Vagina (tissue), 2 donors: ENCODE data around the gene CLEC12A. TPM values are rescaled to one million over a fixed set of nuclear protein-coding genes. Genes with fewer than 3 reads are reported as not detected.

Experiments used
- DNase-seq, 2 donors: peaks; one replicate each; pipeline ENCODE4 v3.0.0-alpha.2; 2017; ENCODE audit errors: extremely low spot score in 2 of 2
- H3K27ac ChIP-seq: fragments of 200-600 bp; sonication (generic); one replicate; pipeline ENCODE4 v1.5.1; 2019
- H3K27me3 ChIP-seq: fragments of 200-600 bp; sonication (generic); one replicate; pipeline ENCODE4 v1.5.1; 2019
- H3K36me3 ChIP-seq, 2 donors: fragments of 200-600 bp; sonication (generic); one replicate each; pipeline ENCODE4 v1.5.1; 2017 to 2019
- H3K4me1 ChIP-seq: fragments of 200-600 bp; sonication (generic); one replicate; pipeline ENCODE4 v1.5.1; 2019
- H3K4me3 ChIP-seq, 2 donors: fragments of 200-600 bp; sonication (generic); 1 replicate in 1 of 2; 2 replicates in 1 of 2; pipeline ENCODE4 v1.5.1; 2016 to 2019
- H3K9me3 ChIP-seq: fragments of 200-600 bp; sonication (generic); one replicate; pipeline ENCODE4 v1.5.1; 2019
- POLR2A ChIP-seq, 2 donors: fragments of 450-650 bp; IDR thresholded peaks; one replicate each; pipeline ENCODE4 v1.6.1; 2017; ENCODE audit warnings: antibody characterized with exemption in 2 of 2, mild to moderate bottlenecking in 2 of 2, moderate library complexity in 2 of 2
- POLR2AphosphoS5 ChIP-seq, 2 donors: sonication (generic); formaldehyde crosslinking; IDR thresholded peaks; one replicate each; pipeline ENCODE4 v1.9.0; 2017; ENCODE audit warnings: antibody characterized with exemption in 2 of 2, mild to moderate bottlenecking in 2 of 2, low read depth in 1 of 2; ENCODE audit not compliant: insufficient read depth in 1 of 2
- intact Hi-C: fragments of 100-400 bp; cut with DNase I; formaldehyde crosslinking; loops from one replicate; pipeline ENCODE4 v1.15.1; 2023
- total RNA-seq: library from RNA; depleted of rRNA; stranded (reverse); fragments of >200 nt; gene quantifications from one replicate; pipeline ENCODE4 v1.2.3, GENCODE V29; 2016
- TF ChIP-seq, protein P1 (sequence below), 3 experiments: fragments of 450-650 bp in 2 of 3; fragments of 200-600 bp in 1 of 3; sonication (generic) in 1 of 3; IDR thresholded peaks; one replicate each; pipeline ENCODE4 v1.5.1; 2017 to 2019; ENCODE audit warnings: antibody characterized with exemption in 3 of 3, mild to moderate bottlenecking in 2 of 3, moderate library complexity in 2 of 3

Gene CLEC12A
- total RNA-seq, 1 donor from 2014 or later, result not detected

DNA sequence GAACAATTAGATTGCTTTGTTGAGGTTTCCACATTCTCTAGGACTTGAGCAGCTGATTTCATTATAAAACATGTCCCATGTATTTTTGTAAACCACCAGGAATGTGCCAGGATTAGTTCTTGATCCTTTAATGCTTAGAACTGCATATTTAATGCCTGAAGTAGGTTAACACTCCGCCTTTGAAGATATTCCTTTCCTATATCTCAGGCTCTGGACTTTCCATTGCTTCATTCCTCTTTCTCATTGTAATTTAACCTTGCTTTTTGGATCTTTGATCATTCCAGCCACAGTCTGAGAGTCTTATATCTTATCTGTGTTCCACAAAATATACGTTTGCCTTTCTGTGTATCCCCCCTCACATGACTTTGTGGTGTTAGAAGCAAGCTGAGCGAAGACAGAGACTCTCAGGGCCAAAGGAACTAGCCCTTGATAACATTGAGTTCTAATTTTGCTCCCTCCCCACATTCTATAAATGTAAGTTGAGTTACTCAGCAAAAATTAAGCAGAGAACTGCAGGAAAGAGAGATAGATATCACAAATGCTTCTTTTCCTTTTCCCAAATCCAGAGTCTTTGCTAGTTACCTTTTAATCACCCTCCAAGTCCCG is 30.1 kb downstream of the CLEC12A start:
- no peaks in the 10 kb centered on the region for H3K9me3 ChIP-seq
- TF ChIP-seq, protein P1, sequence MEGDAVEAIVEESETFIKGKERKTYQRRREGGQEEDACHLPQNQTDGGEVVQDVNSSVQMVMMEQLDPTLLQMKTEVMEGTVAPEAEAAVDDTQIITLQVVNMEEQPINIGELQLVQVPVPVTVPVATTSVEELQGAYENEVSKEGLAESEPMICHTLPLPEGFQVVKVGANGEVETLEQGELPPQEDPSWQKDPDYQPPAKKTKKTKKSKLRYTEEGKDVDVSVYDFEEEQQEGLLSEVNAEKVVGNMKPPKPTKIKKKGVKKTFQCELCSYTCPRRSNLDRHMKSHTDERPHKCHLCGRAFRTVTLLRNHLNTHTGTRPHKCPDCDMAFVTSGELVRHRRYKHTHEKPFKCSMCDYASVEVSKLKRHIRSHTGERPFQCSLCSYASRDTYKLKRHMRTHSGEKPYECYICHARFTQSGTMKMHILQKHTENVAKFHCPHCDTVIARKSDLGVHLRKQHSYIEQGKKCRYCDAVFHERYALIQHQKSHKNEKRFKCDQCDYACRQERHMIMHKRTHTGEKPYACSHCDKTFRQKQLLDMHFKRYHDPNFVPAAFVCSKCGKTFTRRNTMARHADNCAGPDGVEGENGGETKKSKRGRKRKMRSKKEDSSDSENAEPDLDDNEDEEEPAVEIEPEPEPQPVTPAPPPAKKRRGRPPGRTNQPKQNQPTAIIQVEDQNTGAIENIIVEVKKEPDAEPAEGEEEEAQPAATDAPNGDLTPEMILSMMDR (IDR thresholded peaks at IDR 0.05), result no peak
- TF ChIP-seq POLR2AphosphoS5 (IDR thresholded peaks at IDR 0.05; ENCODE audit: insufficient read depth in 1 of 2, low read depth in 1 of 2) (no peak), POLR2A (IDR thresholded peaks at IDR 0.05) (no peak)

GRCh38 chr12:10012630-10013330 is 41.6 kb downstream of the CLEC12A start:
- no peaks in the 10 kb centered on the region for H3K4me1 ChIP-seq
- H3K36me3 ChIP-seq, result no peaks in the 10 kb centered on the region
- DNase-seq, result no peak
- H3K9me3 ChIP-seq, result no peaks in the 10 kb centered on the region
- TF ChIP-seq POLR2AphosphoS5 (IDR thresholded peaks at IDR 0.05; ENCODE audit: insufficient read depth in 1 of 2, low read depth in 1 of 2), result no peak
- TF ChIP-seq, protein P1 (IDR thresholded peaks at IDR 0.05), result no peak
- TF ChIP-seq POLR2A (IDR thresholded peaks at IDR 0.05), result no peak
- H3K4me3 ChIP-seq, result no peak overlapping the region
- H3K27me3 ChIP-seq, result no peaks in the 10 kb centered on the region
- intact Hi-C loops, result no loop called here
- no peak overlapping the region for H3K27ac ChIP-seq

More for the DNA sequence above, 30.1 kb downstream of the CLEC12A start:
- Histone ChIP-seq H3K27me3 (no peaks in the 10 kb centered on the region), H3K27ac (no peak overlapping the region), H3K4me3 (no peak overlapping the region), H3K36me3 (no peaks in the 10 kb centered on the region), H3K4me1 (no peaks in the 10 kb centered on the region)
- intact Hi-C loops, result no loop called here
- DNase-seq, result no peak

- H3K36me3 ChIP-seq, result no peaks in the 10 kb centered on the region
- no peaks in the 10 kb centered on the region for H3K27me3 ChIP-seq
- H3K4me3 ChIP-seq, result no peak overlapping the region
- TF ChIP-seq, protein P1 (IDR thresholded peaks at IDR 0.05), result no peak
- TF ChIP-seq POLR2AphosphoS5 (IDR thresholded peaks at IDR 0.05; ENCODE audit: insufficient read depth in 1 of 2, low read depth in 1 of 2) (no peak), POLR2A (IDR thresholded peaks at IDR 0.05) (no peak)
- no peaks in the 10 kb centered on the region for H3K9me3 ChIP-seq
- no peak for DNase-seq
- no peaks in the 10 kb centered on the region for H3K4me1 ChIP-seq
- intact Hi-C loops, result no loop called here
- H3K27ac ChIP-seq, result no peak overlapping the region
Observed at GRCh38 chr12:10015450-10015849, 44.2 kb downstream of the CLEC12A start.

DNA sequence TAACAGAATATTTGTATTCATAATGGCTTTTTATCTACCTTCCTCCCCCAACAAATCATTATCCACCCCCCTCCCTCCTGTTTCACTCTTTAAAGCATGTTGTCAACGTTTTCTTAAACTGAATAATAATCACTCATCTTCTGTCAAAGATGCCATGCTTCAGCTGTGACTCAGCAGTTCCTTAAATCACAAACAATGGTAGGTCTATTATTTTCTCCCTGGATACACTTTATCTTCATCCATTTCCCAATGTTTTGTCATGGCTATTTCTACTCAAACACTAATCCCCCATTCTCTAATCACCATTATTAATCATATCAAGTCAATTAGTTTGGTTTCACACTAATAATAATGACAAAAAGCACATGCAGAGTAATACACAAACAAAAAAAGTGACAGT is 45.7 kb downstream of the CLEC12A start:
- Histone ChIP-seq H3K4me1 (no peaks in the 10 kb centered on the region), H3K27me3 (no peaks in the 10 kb centered on the region), H3K9me3 (no peaks in the 10 kb centered on the region), H3K27ac (no peak overlapping the region), H3K4me3 (no peak overlapping the region), H3K36me3 (no peaks in the 10 kb centered on the region)
- DNase-seq, result no peak
- TF ChIP-seq, protein P1 (IDR thresholded peaks at IDR 0.05), result no peak
- TF ChIP-seq POLR2A (IDR thresholded peaks at IDR 0.05) (no peak), POLR2AphosphoS5 (IDR thresholded peaks at IDR 0.05; ENCODE audit: insufficient read depth in 1 of 2, low read depth in 1 of 2) (no peak)
- intact Hi-C loops, result no loop called here

DNA sequence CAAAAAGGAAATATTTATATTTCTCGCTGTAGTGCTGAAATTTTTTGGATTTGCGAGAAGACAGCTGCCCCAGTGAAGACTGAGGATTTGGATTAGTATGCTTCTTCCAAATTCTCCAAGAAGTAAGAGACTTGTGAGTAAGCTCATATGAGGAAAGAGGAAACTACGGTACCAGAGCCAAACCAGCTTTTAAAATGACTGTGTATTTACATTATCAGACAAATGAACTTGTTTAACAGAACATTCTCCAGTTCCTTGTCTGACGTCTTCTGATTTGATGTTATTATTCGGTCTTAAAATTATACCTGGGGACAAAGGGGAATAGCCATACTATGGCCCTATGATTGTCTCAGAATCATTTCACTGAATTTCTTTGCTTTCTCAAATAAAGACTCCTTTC is 47.2 kb downstream of the CLEC12A start:
- no peaks in the 10 kb centered on the region for H3K4me1 ChIP-seq
- DNase-seq, result no peak
- H3K27me3 ChIP-seq, result no peaks in the 10 kb centered on the region
- intact Hi-C loops, result no loop called here
- TF ChIP-seq POLR2A (IDR thresholded peaks at IDR 0.05), result no peak
- no peak for TF ChIP-seq POLR2AphosphoS5 (IDR thresholded peaks at IDR 0.05; ENCODE audit: insufficient read depth in 1 of 2, low read depth in 1 of 2)
- TF ChIP-seq, protein P1 (IDR thresholded peaks at IDR 0.05), result no peak
- H3K9me3 ChIP-seq, result no peaks in the 10 kb centered on the region
- H3K27ac ChIP-seq, result no peak overlapping the region
- H3K4me3 ChIP-seq, result no peak overlapping the region
- H3K36me3 ChIP-seq, result no peaks in the 10 kb centered on the region
